Muscle of arm (tissue), 12 donors: ENCODE measurements around the gene FBLN1. TPM values are rescaled to one million over a fixed set of nuclear protein-coding genes. Genes with fewer than 3 reads are reported as not detected.
"Not testable (repeated sequence)": the region's sequence is repeated elsewhere in the genome, so short reads cannot be mapped to it uniquely, and the experiment has no call there.

Experiments
- DNase-seq: peaks from one replicate; pipeline ENCODE4 v3.0.0-alpha.2; 2013
- polyA plus RNA-seq, 12 donors: library from polyadenylated mRNA; unstranded; fragments of 120-200 nt; gene quantifications; one replicate each; pipeline ENCODE4 v1.2.1, GENCODE V29; 2013; ENCODE audit not compliant: insufficient read length in 12 of 12

The FBLN1 gene
- polyA plus RNA-seq, 12 donors, result 80.3 to 295 (median 134) TPM; not detected in 1

DNA sequence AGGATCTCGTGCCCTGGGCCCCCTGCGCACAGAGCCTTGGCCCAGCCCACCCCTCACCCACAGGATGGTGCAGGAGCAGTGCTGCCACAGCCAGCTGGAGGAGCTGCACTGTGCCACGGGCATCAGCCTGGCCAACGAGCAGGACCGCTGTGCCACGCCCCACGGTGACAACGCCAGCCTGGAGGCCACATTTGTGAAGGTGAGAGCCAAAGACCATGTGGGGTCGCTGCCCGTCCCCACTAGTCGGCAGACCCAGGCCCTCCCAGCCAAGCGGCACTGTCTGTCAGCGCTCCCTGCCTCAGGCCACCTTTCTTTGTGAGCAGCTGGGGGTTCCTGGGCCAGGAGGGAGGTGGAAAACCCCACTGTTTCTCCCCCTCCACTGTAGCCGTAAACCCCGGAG, 22.8 kb downstream of the FBLN1 start:
- DNase-seq, result no peak

DNA sequence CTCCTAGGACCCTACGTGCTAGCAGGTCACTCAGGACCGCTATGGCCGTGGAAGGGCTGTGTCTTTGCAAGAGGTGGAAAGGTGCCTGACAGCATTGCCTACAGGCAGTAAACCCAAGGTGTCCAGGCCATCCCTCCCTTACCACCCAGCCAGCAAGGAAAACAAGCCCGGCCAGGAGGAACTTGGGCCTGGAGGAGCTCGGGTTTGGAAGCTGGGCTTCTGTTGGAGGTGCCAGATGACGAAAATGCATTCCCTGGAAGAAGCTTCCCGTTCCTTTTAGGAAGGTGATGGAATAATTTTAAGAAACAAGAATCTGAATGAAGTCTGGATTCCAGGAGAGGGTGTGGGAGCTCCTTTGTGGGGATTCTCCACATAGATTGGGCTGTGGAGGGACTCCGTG, 23.6 kb downstream of the FBLN1 start:
- DNase-seq, result no peak

DNA sequence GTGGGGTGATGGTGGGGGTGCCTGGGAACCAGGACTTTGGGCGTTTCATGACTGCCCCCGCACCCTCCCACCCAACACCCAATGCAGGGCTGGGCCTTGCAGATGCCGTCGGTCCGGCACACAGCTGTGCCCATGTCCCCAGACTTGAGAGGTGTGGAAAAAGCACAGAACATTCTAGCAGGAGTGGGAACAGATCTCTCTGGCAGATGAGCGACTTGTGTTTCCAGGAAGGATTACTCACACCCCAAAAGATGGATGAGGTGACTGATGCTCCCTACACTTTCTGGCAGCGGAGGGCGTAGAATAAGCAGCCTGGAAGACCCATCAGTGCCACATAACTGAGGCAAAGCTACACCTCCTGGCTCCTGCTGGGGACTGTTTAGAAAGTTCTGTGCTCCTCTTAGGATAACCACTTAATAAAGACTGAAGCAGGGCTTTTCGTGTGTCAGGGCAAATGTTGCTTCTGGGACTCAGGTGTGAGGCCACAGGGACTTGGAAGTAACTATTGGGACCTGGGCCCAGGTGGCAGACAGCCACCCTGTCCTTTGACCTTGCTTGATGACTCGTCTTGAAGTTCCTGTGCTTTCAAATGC, 24.2 kb downstream of the FBLN1 start:
- no peak for DNase-seq

DNA sequence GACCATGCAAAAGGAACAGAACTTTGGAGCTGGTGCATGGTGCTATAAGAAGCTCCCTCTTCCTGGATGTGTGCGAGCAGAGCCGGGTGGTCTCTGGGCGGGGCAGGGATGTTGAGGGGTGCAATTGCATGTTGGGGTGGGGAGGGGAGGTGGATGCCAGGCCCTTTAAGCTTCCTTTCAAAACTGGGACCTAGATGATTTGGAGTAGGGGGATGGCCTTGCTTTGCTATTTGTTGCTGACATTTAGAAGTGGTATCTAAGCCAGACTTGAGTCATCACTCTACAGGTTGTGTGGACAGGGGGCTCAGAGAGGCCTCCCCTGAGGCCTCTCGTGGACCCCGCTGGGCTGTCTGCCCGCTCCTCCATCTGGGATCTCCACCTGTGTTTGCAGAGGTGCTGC, 24.8 kb downstream of the FBLN1 start:
- no peak for DNase-seq

DNA sequence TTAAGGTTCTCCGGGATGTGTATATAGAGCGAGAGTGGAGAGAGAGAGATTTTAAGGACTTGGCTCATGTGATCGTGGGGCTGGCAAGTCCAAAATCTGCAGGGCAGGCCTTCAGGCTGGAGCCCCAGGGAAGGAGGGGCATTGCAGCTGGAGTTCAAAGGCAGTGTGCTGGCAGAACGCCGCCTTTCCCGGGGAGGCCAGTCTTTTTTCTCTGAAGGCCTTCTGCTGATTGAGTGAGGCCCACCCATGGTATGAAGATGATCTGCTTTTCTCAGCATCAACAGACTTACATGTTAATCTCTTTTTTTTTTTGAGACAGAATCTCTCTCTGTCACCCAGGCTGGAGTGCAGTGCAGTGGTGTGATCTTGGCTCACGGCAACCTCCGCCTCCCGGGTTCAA, 25.4 kb downstream of the FBLN1 start:
- no peak for DNase-seq

DNA sequence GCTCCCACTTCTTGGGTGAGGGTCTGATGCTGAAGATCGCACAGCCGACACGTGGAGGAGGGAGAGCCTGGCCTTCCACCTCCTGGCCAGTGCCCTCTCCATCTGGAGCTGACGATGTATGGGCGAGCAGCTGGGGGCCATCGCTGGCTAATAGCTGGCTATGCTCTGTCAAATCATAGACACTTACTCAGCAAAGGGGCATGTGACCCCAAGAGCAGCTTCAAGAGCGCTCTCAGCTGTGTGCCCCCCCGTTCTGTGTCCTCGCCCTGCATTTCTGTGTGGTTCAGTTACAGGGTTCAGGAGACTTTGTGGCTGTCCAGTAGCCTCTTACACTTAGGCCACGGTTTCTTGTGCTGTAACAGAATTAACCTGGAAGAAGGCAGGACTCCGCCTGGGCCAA, 26.4 kb downstream of the FBLN1 start:
- DNase-seq, result no peak

DNA sequence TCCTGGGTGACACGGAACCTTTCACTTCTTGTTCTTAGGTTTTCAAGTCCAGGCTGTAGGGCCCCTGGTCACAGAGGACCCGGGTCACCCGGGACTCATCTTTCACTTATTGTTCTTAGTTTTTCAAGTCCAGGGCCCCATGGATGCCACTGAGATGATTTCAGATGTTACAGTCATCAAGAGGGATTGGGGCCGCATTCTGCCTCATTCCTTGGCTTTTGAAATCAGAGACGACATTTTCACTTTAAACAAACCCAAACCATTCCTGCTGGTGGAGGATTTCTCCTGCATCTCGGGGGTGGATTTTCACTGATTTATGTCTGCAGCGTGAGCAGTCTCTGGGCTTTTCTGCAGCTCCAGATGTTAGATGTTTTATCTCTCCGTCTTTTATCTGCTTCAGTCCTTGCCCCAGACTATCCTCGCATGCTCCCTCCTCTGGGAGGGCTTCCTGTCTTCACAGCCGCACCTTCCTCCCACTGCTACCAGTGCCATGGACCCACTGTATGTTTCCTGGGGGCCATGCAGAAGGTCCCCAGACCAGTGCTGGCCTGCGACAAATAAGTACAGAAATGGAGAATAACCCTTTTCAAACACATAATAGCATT, 27.4 kb downstream of the FBLN1 start:
- DNase-seq, result no peak

DNA sequence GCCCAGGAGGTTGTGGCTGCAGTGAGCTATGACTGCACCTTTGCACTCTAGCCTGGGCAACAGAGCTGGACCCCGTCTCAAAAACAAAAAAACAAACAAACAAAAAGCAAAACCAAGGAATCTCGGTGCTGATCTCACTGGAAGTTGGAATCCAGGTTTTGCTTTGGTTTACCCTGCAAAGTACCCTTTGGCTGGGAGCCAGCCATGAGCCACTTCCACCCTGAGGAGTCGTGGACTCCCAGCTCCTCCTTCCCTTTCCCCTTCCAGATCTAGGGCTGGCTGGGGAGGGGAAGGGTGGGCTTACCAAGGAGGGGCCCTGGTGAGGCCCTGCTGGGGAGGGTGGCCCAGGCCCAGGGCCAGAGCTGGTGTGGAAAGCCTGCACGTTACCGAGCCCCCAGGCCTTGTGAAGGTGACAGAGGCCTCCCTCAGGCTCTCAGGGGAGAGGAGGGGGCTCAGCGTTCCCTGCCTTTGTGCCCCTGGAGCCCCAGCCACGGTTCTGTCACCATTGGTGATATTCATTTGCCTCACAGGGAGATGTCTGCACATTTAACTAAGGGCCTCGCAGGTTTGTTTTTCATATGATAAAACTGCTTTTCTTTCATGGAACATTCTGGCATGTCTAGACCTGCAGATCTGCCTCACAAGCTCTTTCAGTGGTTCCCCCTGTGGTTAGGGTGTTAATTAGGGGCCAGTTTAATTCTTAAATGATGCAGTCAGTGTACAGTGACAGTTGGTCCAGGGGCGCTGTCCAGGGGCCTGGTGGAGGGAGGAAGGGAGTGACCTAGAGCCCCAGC, 29.0 kb downstream of the FBLN1 start:
- DNase-seq, result no peak

DNA sequence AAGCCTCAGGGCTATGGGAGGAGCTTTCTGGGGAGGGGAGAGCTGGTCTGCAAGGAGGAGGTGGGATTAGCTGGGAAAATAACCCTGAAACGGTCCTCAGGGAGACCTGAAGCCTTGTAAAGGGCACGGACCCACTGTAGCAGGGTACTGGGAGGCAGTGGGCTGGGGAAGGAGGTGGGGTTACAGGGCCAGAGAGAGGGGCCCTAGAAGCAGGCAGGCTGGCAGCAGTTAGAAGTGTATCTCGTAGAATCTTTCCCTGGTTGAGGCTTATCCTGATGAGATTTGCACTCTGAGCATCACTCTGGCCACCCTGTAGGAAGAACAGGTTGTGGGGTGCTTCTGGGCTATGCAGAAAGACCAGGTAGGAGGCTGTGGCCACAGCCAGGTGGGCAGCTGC, 29.6 kb downstream of the FBLN1 start:
- DNase-seq, result no peak

DNA sequence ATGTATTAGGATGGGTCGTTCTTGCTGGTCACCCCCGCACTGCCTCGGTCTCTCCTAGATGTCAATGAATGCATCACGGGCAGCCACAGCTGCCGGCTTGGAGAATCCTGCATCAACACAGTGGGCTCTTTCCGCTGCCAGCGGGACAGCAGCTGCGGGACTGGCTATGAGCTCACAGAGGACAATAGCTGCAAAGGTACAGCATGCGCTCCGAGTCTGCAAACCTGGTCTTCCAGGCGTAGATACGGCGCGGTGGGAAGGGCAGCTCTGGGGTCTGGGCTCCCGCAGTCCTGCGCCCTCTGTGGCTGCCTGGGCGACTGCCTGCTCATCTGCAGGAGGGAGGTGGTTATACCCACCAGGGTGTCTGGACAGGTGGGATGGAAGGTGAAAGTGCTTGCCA, 31.0 kb downstream of the FBLN1 start:
- no peak for DNase-seq

DNA sequence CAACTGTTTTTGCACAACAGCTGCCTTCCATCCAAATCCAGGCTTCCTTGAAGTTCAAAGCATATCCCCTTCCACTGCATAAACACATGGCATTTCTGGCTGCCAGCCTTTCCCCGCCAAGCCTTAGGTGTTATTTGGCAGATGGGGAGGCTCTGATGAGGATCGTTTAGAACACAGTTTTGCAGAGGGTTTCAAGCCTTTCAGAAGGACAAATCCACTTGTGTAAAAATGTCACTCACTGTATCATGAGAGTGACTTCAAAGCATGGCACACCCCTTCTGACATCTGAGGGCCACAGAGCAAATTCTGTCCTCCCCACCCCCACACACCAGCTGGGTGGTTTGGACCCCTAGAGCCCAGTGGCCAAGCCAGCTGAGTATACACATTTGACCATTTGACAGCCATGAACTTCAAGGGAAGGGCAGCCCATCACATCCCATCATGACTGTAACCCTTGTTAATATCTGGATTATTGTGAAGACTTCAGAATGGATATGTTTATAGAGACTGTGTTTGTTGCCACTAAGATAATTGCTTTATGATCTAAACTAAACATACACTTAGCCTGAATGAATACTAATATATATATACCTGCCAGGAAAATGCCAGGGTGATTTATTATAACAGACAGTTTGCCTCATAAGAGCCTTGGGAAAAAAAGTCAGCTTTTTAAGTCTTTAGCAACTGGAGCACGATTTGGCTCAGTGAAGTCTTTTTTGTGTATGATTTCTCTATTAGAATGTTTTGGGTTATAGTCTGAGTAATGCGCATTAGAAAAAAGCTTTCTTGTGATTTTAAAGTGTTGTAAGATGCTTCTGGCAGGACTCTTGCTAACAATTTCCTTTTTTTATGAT, 31.9 kb downstream of the FBLN1 start:
- no peak for DNase-seq

DNA sequence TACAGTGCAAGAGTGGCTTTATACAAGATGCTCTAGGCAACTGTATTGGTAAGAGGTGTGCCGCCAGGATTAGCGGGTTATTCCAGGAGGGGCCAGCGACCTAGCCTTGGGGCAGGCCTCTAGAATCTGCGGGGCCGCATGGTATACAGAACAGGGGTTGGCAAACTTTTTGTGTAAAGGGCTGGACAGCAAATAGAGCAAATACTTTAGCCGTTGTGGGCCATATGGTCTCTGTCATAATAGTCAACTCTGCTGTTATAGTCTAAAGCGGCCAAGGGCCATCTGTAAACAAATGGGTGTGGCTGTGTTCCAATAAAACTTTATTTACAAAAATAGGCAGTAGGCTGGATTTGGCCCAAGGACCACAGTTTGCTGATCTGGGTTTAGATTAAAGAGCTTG, 32.6 kb downstream of the FBLN1 start:
- DNase-seq, result no peak

DNA sequence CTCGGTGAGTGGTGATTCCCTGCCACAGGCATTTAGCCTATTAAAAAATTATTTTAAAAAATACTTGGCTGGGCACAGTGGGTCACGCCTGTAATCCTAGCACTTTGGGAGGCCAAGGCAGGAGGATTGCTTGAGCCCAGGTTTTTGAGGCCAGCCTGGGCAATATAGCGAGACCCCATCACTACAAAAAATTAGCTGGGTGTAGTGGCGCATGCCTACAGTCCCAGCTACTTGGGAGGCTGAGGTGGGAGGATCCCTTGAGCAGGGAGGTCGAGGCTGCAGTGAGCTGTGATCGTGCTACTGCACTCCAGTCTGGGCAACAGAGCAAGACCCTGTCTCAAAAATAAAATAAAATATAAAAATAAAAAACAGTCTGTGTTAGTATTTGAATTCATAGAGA, 33.2 kb downstream of the FBLN1 start:
- not testable (repeated sequence) for DNase-seq

DNA sequence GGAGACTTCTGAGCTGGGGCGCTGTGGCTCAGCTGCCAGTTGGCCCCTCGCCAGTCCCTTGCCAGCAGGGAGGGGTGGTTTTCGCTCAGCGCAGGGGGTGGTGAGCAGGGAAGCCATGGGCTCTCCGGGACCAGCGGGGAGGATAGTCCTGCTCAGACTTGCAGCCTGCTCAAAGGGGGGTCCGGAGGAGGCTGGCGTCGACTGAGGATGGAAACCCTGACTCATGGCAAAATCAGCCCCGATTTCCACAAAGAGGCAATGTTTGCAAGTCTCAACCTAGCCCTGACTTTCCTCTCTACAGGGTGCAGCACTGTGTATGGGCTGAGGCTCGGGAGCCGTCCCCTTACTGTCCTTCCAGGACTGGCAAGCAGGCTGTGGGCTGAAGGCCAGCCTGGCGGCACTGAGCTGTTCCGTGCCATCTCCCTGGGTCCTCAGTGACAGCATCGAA, 35.1 kb downstream of the FBLN1 start:
- DNase-seq, result peak; percentile 57

DNA sequence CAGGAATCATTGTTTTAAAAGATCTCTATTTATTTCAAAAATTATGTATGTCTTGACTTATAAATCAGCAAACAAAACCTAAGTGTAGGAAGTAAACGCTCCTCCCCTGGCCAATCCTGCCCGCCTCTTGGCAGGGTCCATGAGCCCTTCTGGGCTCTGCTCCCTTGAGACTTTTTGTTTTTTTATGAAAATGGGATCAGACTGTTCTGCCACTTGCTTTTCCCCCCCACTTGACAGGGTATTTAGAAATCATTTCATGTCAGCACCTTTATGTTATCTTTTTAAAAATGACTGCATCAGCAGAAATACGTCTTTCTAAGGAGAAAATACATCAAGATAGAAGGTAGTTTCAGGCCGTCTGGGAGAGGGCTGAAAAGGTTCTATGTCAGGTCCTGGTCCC, 35.6 kb downstream of the FBLN1 start:
- DNase-seq, result no peak

DNA sequence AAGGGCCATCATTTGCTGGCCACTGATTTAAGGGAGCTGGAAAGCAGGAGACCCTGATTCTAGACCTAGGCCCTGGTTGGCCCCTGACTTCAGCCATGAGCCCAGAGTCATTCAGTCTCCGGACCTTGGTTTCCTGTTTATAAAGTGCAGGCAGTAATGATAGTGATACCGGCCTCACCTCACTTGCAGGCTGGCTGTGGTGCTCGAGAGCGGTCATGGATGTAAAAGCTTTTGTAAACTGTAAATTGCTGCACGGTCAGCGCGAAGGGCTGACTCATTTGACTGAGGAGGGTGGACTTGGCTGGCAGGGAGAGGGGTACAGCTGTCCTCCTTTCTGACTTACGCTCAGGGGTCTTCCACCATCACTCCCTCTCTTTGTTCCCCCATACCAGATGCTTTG, 37.4 kb downstream of the FBLN1 start:
- no peak for DNase-seq

DNA sequence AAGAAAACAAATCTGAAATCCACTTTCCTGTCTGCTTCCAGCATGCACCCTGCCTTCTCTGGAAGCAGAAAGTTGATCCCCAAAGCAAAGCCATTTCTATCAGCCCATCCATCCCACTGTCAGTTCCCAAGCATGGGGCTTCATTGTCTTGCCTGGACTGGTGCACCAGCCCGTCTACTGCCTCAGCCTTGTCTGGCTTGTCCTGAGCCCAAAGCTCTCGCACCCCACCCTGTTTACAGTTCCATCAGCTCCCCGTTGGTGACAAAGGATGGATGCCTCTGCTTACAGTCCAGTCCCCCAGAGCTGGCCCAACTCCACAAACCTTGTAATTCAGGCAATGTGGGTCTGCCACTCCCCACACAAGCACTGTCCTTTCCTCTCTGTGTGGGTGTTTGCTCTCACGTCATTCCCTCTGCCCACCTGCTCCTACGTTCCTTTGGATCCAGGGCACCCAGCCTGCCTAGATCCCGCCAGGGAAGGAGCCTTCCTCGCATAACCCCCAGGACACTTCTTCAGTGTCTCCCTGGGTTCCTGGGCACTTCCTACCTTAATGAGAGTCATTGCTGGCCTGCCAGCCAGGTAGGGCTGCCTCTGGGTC, 38.8 kb downstream of the FBLN1 start:
- DNase-seq, result no peak

DNA sequence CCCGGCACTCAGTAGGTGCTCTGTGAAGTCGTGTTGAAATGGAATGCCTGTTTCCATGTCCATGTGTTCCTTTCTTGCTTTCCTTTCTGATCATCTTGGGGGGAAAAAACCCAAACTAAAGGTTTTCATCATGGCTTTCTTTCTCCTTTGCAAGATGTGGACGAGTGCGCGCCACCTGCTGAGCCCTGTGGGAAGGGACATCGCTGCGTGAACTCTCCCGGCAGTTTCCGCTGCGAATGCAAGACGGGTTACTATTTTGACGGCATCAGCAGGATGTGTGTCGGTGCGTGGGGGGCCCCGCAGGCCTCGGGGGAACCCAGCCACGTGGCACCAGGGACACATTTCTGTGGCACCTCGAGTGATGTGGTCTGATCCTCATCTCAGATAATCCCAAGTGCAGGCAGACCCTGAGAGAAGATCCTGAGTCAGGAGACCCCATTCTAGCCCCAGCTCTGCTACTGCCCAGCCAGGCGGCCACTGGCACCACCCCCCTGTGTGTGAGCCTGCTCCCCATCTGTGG, 39.4 kb downstream of the FBLN1 start:
- DNase-seq, result no peak

DNA sequence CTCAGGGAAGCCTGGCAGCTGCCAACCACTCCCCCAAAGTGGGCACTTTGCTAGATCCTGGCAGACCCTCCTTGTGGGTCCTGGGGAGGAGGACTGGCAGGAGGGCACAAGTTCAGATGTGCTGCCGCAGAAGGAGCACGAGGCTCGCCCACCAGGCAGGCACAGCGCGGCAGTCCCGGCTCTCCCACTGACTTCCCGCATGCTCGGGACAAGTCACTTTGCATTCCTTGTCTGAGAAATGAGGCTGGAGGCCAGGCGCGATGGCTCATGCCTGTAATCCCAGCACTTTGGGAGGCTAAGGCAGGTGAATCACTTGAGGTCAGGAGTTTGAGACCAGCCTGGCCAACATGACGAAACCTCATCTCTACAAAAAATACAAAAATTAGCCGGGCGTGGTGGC, 40.1 kb downstream of the FBLN1 start:
- not testable (repeated sequence) for DNase-seq

DNA sequence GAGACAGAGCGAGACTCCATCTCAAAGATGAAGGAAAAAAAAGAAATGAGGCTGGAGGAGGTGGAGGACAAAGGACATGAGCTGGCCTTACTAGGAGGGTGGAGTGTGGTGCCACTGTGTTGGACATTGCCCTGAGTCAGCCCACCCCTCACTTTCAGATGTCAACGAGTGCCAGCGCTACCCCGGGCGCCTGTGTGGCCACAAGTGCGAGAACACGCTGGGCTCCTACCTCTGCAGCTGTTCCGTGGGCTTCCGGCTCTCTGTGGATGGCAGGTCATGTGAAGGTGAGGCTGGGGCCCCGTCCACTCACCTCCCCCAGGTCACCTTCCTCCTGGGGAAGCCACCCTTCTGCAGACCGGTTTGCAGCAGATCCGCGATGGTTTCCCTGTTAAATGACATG, 40.6 kb downstream of the FBLN1 start:
- no peak for DNase-seq

DNA sequence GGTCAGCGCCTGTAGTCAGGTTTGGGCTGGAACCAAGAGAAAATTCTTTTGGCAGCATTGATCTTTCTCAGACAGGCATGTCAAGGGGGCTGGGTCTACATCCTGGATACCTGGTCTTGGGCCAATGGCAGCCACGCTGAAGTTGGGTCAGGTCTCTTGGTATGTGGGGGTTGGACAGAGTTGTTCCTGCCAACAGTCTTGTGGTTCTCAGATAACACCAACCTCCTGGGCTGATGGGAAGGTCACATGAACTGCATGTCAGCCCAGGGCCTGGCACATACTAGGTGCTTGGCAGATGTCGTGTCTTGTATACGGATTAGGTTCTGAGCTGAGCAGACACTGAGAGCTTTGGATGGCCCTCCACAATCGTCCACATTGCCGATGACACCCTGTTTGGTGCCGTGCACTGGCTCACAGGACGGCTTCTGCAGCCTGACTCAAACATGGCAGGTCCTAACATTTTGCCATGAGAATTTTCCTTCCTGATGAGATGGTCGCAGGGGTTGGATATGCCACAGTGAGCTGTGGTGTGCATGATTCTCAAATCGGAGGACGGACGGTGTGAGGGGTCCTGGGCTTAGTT, 42.0 kb downstream of the FBLN1 start:
- no peak for DNase-seq
